Right lobe of liver (tissue), 4 donors: ENCODE results near the gene DUOXA2.

ENCODE experiments used
- CTCF ChIP-seq, 4 donors: fragments of 200-600 bp in 3 of 4; fragments of 450-650 bp in 1 of 4; IDR thresholded peaks; one replicate each; pipeline versions ENCODE4 v1.5.1 to v1.8.0; 2016 to 2022; ENCODE audit warnings: antibody characterized with exemption in 4 of 4, mild to moderate bottlenecking in 2 of 4
- POLR2A ChIP-seq: fragments of 450-650 bp; IDR thresholded peaks from one replicate; pipeline ENCODE4 v1.6.1; 2017; ENCODE audit warnings: antibody characterized with exemption, mild to moderate bottlenecking
- donor health status: DM: no; HTN: no; CAD: no.
- donor health status: DM: no; HTN: no; CAD: no.
- donor health status: DM: no; HTN: yes; CAD: no.

GRCh38 chr15:45095661-45096060 is 18.5 kb upstream of the DUOXA2 start:
- TF ChIP-seq CTCF (IDR thresholded peaks at IDR 0.05), result no peak
- no peak for TF ChIP-seq POLR2A
